ENCODE measurements around the gene C17orf67.

Gene C17orf67

GRCh38 chr17:56870081-56870651, 36.4 kb upstream of the C17orf67 start:
- in situ Hi-C loops (cut with HindIII; ENCODE audit: low sequenced_read_pairs) = no loop called here
- no peak for DNase-seq (ENCODE audit: low read depth, low spot score)
- TF ChIP-seq CTCF (IDR thresholded peaks at IDR 0.05; ENCODE audit: low read depth, low read length) = no peak

DNA sequence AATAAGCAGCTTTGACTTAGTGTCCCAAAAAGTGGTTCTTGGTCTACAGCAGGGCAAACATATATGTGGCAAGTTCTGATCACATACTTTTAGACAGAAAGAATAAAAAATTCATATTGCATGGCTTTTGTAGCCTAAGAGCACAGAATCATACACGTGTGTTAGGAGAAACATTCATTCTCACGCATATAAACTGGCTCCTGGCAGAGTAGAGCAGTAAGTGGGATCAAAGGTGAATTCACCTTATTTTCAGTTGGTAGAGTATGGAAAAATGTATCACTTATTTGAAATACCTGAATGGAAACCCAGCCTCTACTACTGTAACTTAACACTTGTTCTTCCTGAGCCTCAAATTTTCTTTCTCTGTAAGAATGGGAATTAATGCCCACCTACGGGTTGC, 35.0 kb upstream of the C17orf67 start:
- no peak overlapping the region for H3K4me3 ChIP-seq (ENCODE audit: low read depth, low read length)
- in situ Hi-C loops (cut with HindIII; ENCODE audit: low sequenced_read_pairs) = no loop called here
- no peak for DNase-seq (ENCODE audit: low read depth, low spot score)
- TF ChIP-seq CTCF (IDR thresholded peaks at IDR 0.05; ENCODE audit: low read depth, low read length) = no peak

More at GRCh38 chr17:56870081-56870651, 36.4 kb upstream of the C17orf67 start:
- H3K4me3 ChIP-seq (ENCODE audit: low read depth, low read length) = no peak overlapping the region

DNA sequence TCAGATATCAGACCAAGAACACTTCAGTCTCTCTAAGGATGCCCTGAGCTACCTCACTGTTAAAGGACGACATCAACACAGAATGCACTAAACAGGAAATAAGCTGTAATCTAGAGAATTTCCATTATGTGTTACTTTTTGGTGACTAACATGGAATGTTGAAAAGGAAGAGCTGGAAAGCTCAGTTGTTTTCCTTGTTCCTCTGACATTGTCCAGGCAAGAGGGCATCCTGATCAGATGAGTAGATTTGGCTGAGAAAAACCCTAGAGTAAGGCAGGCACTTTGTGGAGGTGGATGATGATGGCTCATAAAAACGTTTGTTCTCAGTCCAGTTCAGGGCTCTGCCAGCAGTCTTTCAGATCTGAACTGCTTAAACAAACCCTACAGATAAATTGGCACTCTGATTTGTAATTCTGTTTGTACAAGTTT, 34.2 kb upstream of the C17orf67 start:
- in situ Hi-C loops (cut with HindIII; ENCODE audit: low sequenced_read_pairs) = no loop called here
- DNase-seq (ENCODE audit: low read depth, low spot score) = no peak
- no peak for TF ChIP-seq CTCF (IDR thresholded peaks at IDR 0.05; ENCODE audit: low read depth, low read length)
- H3K4me3 ChIP-seq (ENCODE audit: low read depth, low read length) = no peak overlapping the region

GRCh38 chr17:56866496-56866895, 32.8 kb upstream of the C17orf67 start:
- in situ Hi-C loops (cut with HindIII; ENCODE audit: low sequenced_read_pairs) = no loop called here
- no peak for TF ChIP-seq CTCF (IDR thresholded peaks at IDR 0.05; ENCODE audit: low read depth, low read length)
- DNase-seq (ENCODE audit: low read depth, low spot score) = no peak
- H3K4me3 ChIP-seq (ENCODE audit: low read depth, low read length) = no peak overlapping the region

- no peak overlapping the region for H3K4me3 ChIP-seq (ENCODE audit: low read depth, low read length)
- no peak for TF ChIP-seq CTCF (IDR thresholded peaks at IDR 0.05; ENCODE audit: low read depth, low read length)
- no peak for DNase-seq (ENCODE audit: low read depth, low spot score)
- in situ Hi-C loops (cut with HindIII; ENCODE audit: low sequenced_read_pairs) = no loop called here
Measured at GRCh38 chr17:56866076-56866475, 32.4 kb upstream of the C17orf67 start.

GRCh38 chr17:56863974-56864373, 30.3 kb upstream of the C17orf67 start:
- no peak overlapping the region for H3K4me3 ChIP-seq (ENCODE audit: low read depth, low read length)
- in situ Hi-C loops (cut with HindIII; ENCODE audit: low sequenced_read_pairs) = no loop called here
- no peak for DNase-seq (ENCODE audit: low read depth, low spot score)
- TF ChIP-seq CTCF (IDR thresholded peaks at IDR 0.05; ENCODE audit: low read depth, low read length) = no peak

DNA sequence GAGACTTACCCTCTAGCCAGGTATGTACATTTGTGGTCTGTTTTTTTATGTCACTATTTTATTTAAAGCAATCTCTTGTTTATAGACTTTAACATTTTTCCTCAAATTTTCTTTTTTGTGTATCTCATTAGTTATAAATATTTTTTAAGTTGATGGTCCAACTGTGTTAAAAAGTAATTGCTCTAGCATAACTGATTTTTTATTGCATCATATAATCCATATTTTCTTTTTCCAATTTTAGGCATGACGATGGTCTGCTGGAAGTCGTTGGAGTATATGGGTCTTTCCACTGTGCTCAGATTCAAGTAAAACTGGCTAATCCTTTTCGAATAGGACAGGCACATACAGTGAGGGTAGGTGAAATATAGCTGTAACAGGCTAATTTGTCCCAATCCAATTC, 28.2 kb upstream of the C17orf67 start:
- in situ Hi-C loops (cut with HindIII; ENCODE audit: low sequenced_read_pairs) = no loop called here
- DNase-seq (ENCODE audit: low read depth, low spot score) = no peak
- H3K4me3 ChIP-seq (ENCODE audit: low read depth, low read length) = no peak overlapping the region
- no peak for TF ChIP-seq CTCF (IDR thresholded peaks at IDR 0.05; ENCODE audit: low read depth, low read length)

Measured in astrocyte of the spinal cord (primary cell).